Right hindlimb (tissue), 1 donor: ENCODE results near the gene ANKRD49.
"Not testable (repeated sequence)": the region's sequence is repeated elsewhere in the genome, so short reads cannot be mapped to it uniquely, and the experiment has no call there.

Experiments used
- DNase-seq: peaks from one replicate; pipeline ENCODE4 v3.0.0-alpha.2; 2018

ANKRD49 gene, protein sequence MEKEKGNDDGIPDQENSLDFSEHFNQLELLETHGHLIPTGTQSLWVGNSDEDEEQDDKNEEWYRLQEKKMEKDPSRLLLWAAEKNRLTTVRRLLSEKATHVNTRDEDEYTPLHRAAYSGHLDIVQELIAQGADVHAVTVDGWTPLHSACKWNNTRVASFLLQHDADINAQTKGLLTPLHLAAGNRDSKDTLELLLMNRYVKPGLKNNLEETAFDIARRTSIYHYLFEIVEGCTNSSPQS

DNA sequence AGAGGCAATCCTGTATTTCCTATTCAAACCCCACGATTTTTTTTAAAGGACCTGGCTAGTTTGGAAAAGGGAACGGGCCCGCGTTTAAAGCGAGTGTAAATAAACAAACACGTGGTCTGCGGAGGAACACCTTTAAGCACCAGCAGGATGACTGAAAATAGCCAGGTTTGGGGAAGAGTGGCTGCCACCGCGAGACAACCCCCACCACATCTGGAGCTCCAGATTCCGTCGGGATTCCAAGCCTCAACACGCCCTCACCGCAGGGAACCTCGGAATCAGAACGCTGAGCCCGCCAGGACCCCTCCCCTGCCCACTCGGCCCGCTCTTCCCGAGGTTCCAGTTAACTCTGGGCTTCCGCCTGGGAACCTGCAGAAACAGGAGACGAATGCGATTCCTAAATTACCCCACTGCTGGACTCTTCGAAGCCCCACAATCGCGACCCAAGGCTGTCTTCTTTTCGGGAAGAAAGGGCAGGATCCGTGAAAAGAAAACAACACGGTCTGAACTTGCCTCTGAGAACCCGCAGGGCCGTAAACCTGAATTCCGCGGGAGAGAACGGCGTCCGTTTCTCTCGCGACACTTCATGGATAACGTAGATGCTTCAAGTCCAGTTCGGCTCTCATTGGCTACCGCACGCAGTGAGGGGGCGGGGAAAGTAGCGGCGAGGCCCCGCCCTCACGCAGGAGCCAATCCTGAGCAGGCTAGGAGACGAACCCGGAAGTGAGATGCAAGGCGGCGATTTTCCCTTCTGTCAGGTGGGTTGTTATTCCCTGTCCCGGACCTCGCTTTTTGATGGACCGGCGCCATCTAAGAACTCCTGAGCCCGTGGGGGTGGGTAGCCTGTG, at the start of gene ANKRD49, which contains the start of gene MRE11:
TSS of gene ANKRD49 (plus strand) at position 704 of the 845 bp plus-strand sequence. CDS start 2,710 bp downstream, outside the sequence.
TSS of gene MRE11 (minus strand) at position 564 of the 845 bp plus-strand sequence. CDS start 1,043 bp downstream, outside the sequence.
- peak; percentile 99 for DNase-seq

DNA sequence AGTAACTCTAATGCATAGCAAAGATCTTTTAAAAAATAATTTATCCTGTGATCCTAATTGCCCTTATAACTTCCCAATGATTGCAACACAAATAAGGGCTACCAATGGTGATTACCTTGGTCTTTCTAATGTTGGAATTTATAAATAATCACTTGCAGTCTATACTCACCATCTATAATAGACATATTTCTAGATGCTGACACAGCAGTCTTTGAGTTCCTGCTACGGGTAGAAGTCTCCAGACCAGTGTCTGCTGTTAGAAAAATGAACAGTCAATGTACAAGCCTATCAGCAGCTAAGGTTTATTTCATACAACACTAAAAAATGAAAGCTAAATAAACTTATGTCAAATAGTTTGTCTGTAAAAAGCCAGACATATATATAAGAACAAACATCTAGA, 48.1 kb upstream of the ANKRD49 start:
- DNase-seq: no peak

DNA sequence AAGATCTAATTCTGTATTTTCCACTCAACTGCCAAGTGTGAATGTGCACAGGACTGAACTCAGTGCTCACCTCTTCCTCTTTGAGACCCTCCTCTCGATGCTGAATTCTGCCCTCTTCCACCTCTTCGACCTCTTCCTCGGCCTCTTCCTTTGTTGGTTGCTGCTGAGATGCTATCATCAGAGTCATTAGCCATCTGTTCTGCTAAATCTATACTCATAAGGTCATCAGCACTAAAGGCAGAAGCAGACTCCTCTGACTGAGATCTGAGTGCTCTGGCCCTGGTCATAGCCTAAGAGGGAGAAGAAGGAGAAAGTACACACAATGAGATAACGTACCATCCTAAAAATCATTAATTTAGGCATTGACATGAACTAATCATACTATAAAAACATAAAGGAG, 46.6 kb upstream of the ANKRD49 start:
- no peak for DNase-seq

DNA sequence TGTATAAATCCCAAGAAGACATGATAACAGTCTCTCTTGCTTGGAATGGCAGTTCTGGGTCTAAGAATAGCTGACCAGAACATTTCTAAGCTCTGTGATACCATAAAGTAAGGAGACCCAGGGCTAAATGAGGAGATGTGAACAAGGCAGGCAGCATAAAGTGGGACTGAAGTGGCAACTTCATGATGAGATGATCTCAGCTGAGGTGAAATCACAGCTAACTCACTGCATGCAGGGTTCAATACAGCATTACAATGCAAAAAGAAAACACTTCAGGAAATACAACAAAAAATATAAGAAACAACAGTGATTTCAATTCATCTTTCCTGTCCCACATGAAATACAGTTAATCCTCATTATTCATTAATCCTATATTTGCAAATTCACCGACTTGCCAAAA, 44.8 kb upstream of the ANKRD49 start:
- no peak for DNase-seq

DNA sequence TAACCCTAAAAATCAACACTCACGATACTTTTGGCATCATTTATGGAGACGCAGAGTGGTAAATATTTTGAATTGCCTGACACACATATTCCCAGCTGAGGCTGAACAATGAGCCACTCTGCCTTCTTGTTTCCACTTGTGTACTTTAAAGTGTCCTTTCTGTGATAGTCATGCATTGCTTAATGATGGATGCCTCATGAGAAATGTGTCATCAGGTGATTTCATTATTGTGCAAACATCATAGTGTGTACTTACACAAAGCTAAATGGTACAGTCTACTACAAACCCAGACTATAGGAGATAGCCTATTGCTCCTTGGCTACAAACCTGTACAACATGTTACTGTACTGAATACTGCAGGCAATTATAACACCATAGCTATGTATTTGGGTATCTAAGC, 44.3 kb upstream of the ANKRD49 start:
- no peak for DNase-seq

DNA sequence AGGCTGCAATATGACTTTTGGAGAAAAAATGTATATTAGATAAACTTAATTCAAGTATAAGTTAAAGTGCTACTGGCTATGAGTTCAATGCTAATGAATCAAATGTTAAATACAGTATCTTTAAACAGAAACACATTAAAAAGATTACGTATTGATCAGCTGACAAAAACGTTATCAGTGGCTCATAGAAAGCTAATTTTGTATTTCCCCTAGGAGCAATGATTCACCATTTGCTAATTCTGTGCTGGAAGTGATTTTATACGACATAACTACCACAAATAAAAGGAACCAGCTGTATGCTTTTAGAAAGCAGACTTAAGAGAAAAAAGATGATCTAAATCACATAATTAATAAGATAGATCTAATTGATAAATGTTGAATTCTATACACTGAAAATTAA, 43.7 kb upstream of the ANKRD49 start:
- DNase-seq: no peak

DNA sequence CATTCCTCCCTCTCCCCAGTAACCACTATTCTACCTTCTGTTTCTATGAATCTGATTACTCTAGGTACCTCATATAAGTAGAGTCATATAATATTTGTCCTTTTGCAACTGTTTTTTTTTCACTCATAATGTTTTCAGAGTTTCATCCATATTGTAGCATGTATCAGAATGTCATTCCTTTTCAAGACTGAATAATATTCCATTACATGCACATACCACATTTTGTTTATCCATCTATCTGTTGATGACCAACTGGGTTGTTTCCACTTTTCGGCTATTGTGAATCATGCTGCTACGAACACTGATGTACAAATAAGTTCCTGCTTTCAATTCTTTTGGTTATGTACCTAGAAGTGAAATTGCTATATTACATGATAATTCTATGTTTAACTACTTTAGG, 40.8 kb upstream of the ANKRD49 start:
- DNase-seq: no peak

DNA sequence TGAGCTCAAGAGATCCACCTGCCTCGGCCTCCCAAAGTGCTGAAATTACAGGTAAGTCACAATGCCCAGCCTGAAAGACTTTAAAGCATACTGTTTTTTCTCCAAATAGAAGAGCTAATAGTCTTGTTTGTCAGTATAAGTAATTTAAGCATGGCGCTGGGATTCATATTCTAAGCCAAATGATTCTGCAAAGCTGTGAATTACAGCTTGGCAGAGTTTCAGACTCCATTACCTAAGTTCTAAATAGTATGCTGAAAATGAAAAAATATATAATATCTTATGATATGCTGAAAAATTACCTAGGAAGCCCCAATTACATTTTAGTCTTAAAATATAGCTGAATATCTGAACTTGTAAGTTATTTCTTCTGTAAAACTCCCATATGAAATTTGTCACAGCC, 39.5 kb upstream of the ANKRD49 start:
- no peak for DNase-seq

DNA sequence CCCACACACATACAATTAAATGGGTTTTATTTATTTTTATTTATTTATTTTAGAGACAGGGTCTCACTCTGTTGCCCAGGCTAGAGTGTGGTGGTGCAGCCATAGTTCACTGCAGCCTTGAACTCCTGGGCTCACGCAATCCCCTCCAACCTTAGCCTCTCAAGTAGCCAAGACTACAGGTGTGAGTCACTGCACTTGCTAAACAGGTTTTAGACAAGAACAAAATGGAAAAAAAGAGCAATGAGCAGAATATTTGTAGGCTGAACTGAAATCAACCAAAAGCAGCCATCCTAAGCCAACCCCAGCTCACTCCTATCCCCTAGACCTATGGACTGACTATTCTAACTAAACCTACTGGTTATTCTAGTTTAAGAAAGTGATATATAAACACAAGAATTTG, 37.9 kb upstream of the ANKRD49 start:
- DNase-seq: no peak

DNA sequence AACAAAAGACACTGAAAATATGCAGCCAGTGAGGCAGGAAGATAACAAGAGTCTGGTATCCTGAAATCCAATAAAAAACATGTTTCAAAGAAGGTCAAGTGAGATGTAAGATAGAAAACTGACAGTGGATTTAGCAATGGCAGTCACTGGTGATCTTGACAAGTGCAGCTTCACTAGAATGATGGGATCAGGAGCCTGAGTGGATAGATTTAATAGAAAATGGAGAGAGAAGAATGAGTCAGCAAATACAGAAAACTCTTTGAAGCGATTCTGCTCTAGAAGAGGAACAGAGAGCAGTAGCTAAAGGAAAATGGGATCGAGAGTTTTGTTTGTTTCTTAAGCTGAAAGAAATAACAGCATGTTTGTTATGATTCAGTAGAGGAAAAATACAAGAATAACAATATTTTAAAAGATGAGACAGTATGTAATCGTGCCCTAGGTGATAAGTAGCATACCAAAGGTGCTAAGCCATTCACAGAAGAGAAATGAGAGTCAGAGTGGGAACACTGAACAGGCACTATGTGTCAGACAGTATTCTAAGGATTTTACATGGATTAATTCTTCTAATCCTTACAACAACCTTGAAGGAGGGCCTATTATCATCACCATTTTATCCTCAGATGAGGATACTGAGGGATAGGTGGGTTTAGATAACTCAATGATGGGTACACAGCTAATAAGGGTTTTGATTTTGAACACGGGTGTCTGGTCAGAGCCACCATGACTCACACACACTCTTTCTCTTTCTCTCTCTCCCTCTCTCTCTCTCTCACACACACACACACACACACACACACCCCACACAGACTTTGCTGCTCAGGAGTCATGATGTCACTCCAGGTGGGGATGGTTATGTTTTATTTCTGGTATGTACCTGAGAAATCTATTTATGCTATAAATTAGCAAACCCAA, 36.4 kb upstream of the ANKRD49 start:
- no peak for DNase-seq

DNA sequence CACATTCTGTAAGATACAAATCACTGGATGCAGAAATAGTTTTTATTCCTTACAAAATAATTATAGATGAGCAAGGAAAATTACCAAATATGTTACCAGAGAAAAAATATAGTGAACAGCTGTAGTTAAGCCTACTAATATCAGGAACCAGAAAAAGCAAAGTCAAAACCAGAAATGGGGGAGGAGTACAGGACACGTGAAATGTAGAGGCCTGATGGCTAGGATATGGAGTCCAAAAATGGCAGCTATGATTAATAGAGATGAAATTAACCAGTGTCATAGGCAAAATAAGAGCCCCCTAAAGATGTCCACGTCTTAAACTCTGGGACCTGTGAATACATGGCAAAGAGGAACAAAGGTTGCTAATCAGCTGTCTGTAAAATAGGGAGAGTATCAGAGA, 34.2 kb upstream of the ANKRD49 start:
- DNase-seq: no peak

DNA sequence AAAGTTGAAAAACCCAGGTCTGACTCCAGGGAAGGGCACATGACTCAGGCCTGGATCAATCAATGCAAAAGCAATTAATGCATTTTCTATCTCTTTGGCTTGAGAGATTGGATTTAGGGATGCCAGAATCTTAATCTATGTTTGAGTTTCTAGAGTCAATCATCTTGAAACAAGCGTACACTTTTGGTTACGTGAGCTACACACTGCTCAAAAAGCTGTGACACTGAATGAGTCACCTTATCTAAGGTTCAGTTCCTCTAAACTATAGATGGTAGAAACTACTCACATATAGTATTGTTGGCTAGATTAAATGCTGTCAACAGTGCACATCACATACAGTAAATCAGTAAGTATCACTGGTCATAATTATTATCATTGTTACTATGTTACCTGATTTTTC, 24.4 kb upstream of the ANKRD49 start:
- DNase-seq: no peak

DNA sequence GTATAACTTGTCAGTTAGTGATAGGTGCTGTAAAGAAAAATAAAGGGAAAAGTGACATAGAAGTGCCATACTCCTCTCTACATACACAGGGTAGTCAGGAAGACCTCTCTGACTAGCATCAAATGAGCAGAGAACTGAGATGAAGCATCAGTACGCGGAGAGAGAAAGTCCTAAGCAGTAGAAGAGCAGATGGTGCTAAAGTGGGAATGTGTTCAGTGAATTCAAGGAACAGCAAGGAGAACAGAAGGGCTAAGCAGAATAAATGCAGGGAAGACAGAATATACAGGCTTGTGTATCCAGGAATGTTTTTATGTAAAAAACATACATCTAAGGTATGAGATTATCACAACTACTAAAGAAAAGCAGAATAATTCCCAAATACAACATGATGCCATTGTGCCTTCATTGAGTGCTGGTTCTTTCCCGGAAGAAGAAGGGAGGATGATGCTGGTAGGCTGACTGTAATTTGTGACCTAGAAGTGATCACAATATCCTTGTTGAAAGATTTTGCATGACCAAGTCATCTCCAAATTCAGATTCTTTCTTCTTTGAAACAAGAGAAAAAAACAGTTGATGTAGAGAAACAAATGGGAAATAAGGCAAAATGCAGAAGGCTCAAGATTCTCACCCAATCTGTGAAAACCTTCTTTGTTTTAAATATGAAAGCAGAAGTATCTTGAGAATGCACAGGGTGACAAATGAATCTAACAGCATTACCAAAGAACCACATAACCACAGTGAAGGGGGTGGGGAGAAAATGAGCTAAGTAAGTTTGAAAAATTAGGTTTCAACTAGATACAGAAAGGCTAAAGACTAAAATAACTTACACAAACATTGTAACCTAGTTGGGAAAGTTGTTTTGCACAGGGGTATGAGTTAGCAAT, 20.6 kb upstream of the ANKRD49 start:
- DNase-seq: no peak

DNA sequence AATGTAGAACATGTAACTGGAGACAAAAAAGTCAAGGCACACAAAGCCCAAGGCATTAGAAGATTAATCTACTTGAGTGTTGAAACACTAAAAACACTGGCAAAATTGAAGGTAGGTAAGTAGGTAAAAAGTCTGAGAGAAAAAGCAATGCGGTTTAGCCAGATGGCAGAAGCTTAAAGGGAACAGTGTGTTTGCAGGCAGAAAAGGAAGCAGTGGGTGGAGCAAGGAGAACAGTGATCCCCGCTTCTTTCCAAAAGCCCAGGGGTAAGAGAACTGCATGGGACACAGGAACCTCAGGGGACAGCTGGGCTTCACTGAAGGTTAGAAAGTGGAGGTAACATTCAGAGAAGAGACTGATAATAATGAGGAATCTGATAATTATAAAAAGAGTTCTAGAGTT, 16.2 kb upstream of the ANKRD49 start:
- no peak for DNase-seq

DNA sequence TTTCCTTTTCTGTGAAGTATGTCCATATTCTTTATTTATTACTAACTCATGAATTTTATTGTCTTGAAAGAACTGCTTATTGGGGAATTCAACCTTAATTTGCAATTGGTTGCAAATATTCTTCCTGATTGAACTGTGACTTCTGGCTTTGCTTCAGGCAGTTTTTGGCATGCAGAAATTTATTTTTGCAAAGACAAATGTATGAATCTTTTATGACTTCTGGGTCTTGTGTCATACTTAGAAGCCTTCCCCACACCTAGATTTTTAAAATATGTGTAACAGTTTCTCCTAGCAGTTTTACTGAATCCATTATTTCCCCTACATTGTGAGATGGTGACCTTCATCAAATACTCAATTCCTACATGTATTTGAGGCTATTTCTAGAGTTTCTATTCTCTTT, 12.4 kb upstream of the ANKRD49 start:
- DNase-seq: no peak

DNA sequence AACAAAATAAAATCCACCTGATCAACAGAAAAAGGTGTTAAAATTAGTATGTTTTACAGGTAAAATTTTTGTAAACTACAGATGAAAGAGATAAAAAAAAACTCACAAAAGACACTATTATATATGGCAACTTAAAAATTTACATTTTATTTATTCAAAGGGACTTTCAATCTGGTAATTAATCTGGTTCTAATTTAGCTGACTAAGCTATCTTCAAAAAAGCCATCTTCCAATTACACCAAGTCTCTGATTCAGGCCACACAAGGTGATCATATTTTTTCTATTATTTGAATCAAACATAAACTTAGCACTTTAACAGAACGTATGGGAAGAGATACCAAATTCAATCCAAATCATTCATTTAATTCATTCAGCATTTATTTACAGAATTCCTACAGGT, 7.7 kb upstream of the ANKRD49 start:
- DNase-seq: no peak

DNA sequence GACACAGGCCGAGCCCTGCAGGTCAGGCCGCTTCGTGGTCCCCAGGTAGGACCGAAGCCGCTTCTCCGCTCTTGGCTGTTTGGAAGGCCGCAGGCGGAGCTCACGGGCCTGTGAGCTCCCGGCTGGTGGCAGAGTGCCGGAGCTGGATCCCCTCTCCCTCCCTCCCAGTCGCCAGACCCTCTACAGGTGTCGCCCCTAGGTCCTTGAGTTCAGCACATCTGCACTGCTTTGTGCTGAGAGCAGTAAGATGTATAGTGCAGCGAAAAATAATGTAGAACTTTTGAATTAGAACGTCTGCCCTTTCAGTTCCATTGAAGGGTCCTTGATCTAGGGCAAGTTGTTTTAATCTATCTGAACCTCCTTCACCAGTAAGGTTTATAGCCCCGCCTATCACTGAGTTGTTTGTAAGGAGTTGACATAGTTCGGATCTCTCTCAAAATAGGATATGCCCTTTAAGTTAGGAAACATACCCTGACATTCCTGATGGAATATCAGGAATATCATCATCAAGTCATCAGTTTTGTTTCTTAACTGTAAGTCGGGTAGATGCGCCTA, 419 bp downstream of the ANKRD49 start:
- no peak for DNase-seq

DNA sequence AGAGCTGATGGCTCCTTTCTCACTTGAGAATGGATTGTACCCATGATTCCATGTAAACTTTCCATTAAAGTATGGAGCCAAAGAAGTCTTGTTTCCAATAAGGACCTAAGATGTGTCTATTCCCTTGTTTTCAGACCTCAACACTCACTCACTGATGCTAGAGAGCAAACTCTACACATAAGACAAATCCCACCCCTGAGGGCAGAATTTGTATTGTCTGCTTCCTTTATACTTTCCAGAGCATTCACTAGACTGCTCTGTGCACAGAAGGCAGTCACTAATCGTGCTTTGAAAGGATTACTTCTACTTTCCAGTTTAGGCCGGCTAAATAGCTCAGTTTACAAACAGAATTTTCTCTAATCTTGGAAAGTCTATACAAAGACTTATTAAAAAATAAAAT, 6.4 kb downstream of the ANKRD49 start:
- DNase-seq: no peak

DNA sequence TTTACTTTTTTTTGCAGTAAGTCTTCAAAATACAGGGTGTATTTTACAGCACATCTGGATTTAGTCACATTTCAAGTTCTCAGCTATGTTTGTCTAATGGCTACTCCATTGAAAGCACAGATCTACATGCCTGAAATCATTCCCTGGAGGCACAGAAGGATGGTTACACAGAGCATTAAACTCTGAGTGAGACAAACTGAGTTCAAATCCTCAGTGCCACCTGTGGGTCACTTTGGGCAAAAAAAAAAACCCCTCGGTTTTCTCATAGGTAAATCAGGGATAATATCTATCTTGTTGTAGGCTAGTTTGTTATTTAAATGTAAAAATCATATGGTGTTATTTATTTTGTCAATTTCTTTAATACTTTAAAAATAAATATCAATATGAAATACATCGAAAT, 7.7 kb downstream of the ANKRD49 start:
- DNase-seq: no peak

DNA sequence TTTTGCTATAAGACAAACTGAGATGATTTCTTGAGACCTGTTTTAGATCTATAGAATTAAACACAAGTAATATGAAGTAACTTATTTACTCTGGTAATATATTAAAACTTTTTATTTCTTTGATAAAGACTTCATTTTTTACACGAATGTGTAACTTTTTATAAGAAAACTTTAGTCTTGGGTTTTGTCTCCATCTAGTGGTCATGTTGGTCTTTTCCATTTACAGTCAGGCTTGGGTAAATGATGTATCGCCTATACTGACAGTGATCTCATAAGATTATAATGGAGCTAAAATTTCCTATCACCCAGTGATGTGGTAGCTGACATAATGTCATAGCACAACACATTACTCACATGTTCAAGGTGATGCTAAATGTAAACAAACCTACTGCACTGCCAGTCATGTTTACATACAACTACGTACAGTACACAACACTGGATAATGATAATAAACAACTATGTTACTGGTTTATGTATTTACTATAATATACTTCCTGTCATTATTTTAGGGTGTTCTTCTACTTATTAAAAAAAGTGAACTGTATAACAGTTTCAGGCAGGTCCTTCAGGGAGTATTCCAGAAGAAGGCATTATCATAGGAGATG, 11.0 kb downstream of the ANKRD49 start:
- DNase-seq: no peak

DNA sequence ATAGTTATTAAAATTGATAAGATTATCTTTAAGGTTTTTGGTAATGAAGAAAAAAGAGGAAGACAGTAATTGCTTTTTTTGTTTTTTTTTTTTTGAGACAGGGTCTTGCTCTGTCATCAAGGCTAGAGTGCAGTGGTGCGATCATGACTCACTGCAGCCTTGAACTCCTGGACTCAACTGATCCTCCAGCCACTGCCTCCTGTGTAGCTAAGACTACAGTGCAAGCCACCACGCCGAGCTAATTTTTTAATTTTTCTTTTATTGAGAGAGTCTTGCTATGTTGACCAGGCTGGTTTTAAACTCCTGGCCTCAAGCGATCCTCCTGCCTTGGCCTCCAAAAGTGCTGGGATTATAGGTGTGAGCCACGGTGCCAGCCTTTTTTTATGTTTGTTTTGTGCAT, 12.7 kb downstream of the ANKRD49 start:
- DNase-seq: not testable (repeated sequence)

DNA sequence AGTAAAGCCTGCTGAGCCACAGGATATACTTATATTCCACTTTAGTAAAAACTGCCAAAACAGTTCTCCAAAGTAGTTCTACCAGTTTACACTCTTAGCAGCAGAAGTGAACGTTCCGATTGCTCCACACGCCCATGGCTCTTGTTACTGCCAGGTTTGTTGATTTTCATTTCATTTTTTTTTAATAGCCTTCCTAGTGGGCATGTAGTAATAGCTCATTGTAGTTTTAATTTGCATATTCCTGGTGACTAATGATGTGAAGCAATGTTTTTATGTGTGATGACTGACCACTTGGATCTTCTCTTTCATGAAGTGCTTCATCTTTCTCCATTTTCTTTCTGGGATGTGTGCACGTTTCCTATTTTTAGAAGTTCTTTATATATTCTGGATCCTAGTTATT, 13.7 kb downstream of the ANKRD49 start:
- no peak for DNase-seq
